CD4-positive, alpha-beta T cell (primary cell): ENCODE data around the gene BMI1. TPM values are rescaled to one million over a fixed set of nuclear protein-coding genes. Genes with fewer than 3 reads are reported as not detected.

ENCODE experiments used
- ATAC-seq: fragments of 200-7000 bp; cut with Tn5 transposase; one replicate; pipeline ENCODE4 v1.10.0; 2022; ENCODE audit warnings: mild to moderate bottlenecking; ENCODE audit not compliant: poor library complexity
- CTCF ChIA-PET: fragments of 350-600 bp; sonication (Branson Sonifier 250); formaldehyde crosslinking; loops from one replicate; lab custom pipeline; 2021; ENCODE audit warnings: antibody characterized with exemption, inconsistent platforms; lab: Charles Lee
- POLR2A ChIA-PET: fragments of 350-600 bp; sonication (Branson Sonifier 250); formaldehyde crosslinking; loops from one replicate; lab custom pipeline; 2021; ENCODE audit warnings: antibody characterized with exemption, inconsistent platforms; lab: Charles Lee
- DNase-seq, 14 experiments: peaks; one replicate each; pipeline ENCODE4 v3.0.0-alpha.2; 2013 to 2020; ENCODE audit warnings: mixed read lengths in 2 of 14
- H3K27ac ChIP-seq, 2 donors: one replicate each; pipeline versions ENCODE4 v1.5.1 to v1.7.0; 2013; ENCODE audit warnings: low read length in 2 of 2, low read depth in 1 of 2, mild to moderate bottlenecking in 1 of 2
- H3K27me3 ChIP-seq, 2 experiments: 1 replicate in 1 of 2; 2 replicates in 1 of 2; pipeline versions ENCODE4 v1.6.1 to v1.7.0; 2013; ENCODE audit warnings: low read length in 2 of 2, control low read depth in 1 of 2, mild to moderate bottlenecking in 1 of 2, moderate library complexity in 1 of 2; ENCODE audit not compliant: insufficient read depth in 2 of 2, control insufficient read depth in 1 of 2
- H3K36me3 ChIP-seq: one replicate; pipeline ENCODE4 v1.6.1; 2013; ENCODE audit warnings: low read length, control low read depth; ENCODE audit not compliant: insufficient read depth
- H3K4me1 ChIP-seq: one replicate; pipeline ENCODE4 v1.6.1; 2013; ENCODE audit warnings: low read length, control low read depth; ENCODE audit not compliant: insufficient read depth
- H3K4me3 ChIP-seq: one replicate; pipeline ENCODE4 v1.5.1; 2013; ENCODE audit warnings: mild to moderate bottlenecking, low read length, moderate library complexity
- H3K9me3 ChIP-seq, 2 experiments: 1 replicate in 1 of 2; 2 replicates in 1 of 2; pipeline versions ENCODE4 v1.6.1 to v1.7.0; 2013; ENCODE audit warnings: low read length in 2 of 2, mild to moderate bottlenecking in 2 of 2, control low read depth in 1 of 2, moderate library complexity in 1 of 2; ENCODE audit not compliant: control insufficient read depth in 1 of 2, insufficient read depth in 1 of 2
- H3K27ac Mint-ChIP-seq: one replicate; pipeline ENCODE4 v1.8.0; 2020; ENCODE audit warnings: mixed read lengths
- H3K27me3 Mint-ChIP-seq: one replicate; pipeline ENCODE4 v1.8.0; 2021; ENCODE audit warnings: mixed read lengths
- H3K36me3 Mint-ChIP-seq: one replicate; pipeline ENCODE4 v1.8.0; 2021; ENCODE audit warnings: low read depth, mixed read lengths
- H3K4me1 Mint-ChIP-seq: one replicate; pipeline ENCODE4 v1.8.0; 2021; ENCODE audit warnings: low read depth, mixed read lengths
- H3K4me3 Mint-ChIP-seq: one replicate; pipeline ENCODE4 v1.8.0; 2020; ENCODE audit warnings: mild to moderate bottlenecking, mixed read lengths
- H3K9me3 Mint-ChIP-seq: one replicate; pipeline ENCODE4 v1.8.0; 2020; ENCODE audit warnings: mixed read lengths
- intact Hi-C, 2 experiments: fragments of 100-400 bp; cut with DNase I in 1 of 2; cut with micrococcal nuclease in 1 of 2; formaldehyde crosslinking; loops; one replicate each; pipeline versions ENCODE4 v1.15.1 to v1.9.0; 2023 to 2025; cut with DNase I, micrococcal nuclease
- total RNA-seq, 174 experiments: library from RNA in 2 of 174; stranded (reverse) in 2 of 174; gene quantifications; one replicate each; pipeline ENCODE4 v1.2.3 and lab custom pipeline; 2021 to 2026
- TF ChIP-seq, protein P1 (sequence below): fragments of 200-600 bp; IDR thresholded peaks from one replicate; pipeline ENCODE4 v1.8.0; 2022; ENCODE audit warnings: antibody characterized with exemption, mild to moderate bottlenecking

BMI1 gene
- total RNA-seq, 2 experiments from 2014 or later, result 65.4 to 69.3 TPM

DNA sequence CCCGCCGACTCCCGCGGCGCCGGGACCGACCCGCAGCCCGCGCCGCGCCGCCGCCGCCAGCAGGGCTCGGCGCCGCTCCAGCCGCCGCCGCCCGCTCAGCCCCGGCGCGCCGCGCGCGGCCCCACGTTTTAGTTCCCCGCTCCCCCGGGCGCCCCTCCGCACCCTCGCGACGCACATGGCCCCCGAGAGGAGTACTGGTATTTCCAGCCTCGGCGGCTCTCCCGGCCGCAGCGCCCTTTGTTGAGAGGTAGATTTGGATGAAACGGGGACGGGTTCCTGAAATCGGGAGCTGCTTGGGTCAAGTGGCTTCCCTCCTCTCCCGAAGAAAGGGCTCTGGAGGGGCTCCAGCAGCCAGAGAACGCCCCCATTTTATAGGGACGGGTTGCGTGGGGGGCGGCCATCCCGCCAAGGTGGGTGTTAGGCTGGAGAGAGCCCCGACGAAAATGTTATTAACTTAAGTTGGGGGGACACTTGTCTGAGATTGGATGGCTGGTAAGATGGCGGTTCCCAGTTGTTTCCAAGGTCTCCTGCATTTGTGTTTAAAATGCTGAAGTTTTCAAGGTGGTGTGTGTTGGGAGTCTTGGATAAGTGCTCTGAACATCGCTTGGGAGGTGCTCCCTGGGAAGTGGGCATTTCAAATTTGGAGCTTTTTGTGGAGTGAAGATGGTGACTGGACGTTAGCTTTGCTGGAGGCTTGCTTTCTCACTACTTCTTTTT lies 1.2 kb downstream of the BMI1 start:
- H3K4me1 Mint-ChIP-seq, result peaks cover 68% of the 10 kb centered on the region
- Histone ChIP-seq H3K36me3 (peaks cover 2% of the 10 kb centered on the region), H3K27ac (no peak overlapping the region), H3K4me3 (peak overlapping the region; percentile 69), H3K9me3 (peaks cover 0 to 4% of the 10 kb centered on the region in 2 experiments), H3K27me3 (peaks cover 5 to 27% of the 10 kb centered on the region in 2 experiments), H3K4me1 (peaks cover 27% of the 10 kb centered on the region)
- TF ChIP-seq, protein P1, sequence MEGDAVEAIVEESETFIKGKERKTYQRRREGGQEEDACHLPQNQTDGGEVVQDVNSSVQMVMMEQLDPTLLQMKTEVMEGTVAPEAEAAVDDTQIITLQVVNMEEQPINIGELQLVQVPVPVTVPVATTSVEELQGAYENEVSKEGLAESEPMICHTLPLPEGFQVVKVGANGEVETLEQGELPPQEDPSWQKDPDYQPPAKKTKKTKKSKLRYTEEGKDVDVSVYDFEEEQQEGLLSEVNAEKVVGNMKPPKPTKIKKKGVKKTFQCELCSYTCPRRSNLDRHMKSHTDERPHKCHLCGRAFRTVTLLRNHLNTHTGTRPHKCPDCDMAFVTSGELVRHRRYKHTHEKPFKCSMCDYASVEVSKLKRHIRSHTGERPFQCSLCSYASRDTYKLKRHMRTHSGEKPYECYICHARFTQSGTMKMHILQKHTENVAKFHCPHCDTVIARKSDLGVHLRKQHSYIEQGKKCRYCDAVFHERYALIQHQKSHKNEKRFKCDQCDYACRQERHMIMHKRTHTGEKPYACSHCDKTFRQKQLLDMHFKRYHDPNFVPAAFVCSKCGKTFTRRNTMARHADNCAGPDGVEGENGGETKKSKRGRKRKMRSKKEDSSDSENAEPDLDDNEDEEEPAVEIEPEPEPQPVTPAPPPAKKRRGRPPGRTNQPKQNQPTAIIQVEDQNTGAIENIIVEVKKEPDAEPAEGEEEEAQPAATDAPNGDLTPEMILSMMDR, result no peak
- peak overlapping the region; percentile 87 for H3K4me3 Mint-ChIP-seq
- H3K27ac Mint-ChIP-seq, result peak overlapping the region; percentile 83
- ChIA-PET POLR2A (interaction anchor here (0.6 to 5.9 kb wide), 13 partner anchors 10 to 325 kb away, joined by 3 to 48 read pairs (median 4); partner anchors contain the start of gene DNAJC1), CTCF (interaction anchor here (1.6 kb wide), 1 partner anchor 10 kb away, joined by 4 read pairs; no protein-coding TSS in a partner anchor)
- peaks cover 36% of the 10 kb centered on the region for H3K36me3 Mint-ChIP-seq
- peak; percentile 5 for ATAC-seq
- no peaks in the 10 kb centered on the region for H3K9me3 Mint-ChIP-seq
- intact Hi-C loops, result loop anchor here (5.0 to 10.0 kb wide), 3 partner anchors 320 to 825 kb away; partner anchors contain the start of genes DNAJC1 (in 1 of the 2) and PIP4K2A (in 1 of the 2)
- peak in 3 of 14 experiments; percentile 37 to 68 (median 41) for DNase-seq
- H3K27me3 Mint-ChIP-seq, result peaks cover 67% of the 10 kb centered on the region

DNA sequence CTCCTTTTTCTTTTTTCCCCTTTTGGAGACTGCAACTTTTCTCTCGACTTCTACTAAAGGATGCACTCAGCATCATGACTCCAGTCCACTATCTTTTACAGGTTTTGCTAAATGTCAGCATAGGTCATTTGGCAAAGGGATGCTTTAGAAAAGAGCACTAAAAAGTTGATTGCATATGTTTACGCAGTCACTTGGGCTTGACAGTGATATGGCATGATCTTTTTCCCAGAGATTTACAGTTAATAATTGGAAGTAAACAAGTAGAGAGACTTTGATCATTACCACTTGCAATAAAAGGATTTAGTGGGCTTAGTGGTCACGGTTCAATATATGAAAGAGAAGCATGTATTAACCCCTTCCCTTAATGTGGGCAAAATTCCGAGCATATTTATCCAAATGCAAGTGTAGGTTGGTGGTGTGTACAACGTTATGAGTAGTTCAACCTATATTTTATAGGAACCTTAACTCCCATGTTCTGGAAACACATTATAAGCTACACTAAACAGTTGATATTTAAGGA lies 1.8 kb downstream of the BMI1 start:
- ATAC-seq (no peak), DNase-seq (no peak)
- Histone ChIP-seq H3K36me3 (peaks cover 3% of the 10 kb centered on the region), H3K9me3 (peaks cover 0 to 4% of the 10 kb centered on the region in 2 experiments), H3K27ac (no peak overlapping the region), H3K4me3 (peak overlapping the region; percentile 69), H3K4me1 (peaks cover 27% of the 10 kb centered on the region), H3K27me3 (peaks cover 5 to 27% of the 10 kb centered on the region in 2 experiments)
- H3K27me3 Mint-ChIP-seq, result peaks cover 66% of the 10 kb centered on the region
- peaks cover 40% of the 10 kb centered on the region for H3K36me3 Mint-ChIP-seq
- peak overlapping the region; percentile 83 for H3K27ac Mint-ChIP-seq
- no peaks in the 10 kb centered on the region for H3K9me3 Mint-ChIP-seq
- H3K4me1 Mint-ChIP-seq, result peaks cover 62% of the 10 kb centered on the region
- TF ChIP-seq, protein P1, result no peak
- ChIA-PET CTCF (interaction anchor here (1.6 kb wide), 1 partner anchor 9 kb away, joined by 4 read pairs; no protein-coding TSS in a partner anchor), POLR2A (interaction anchor here (0.6 to 5.9 kb wide), 9 partner anchors 10 to 326 kb away, joined by 3 to 48 read pairs (median 6); partner anchors contain the start of gene DNAJC1)
- peak overlapping the region; percentile 87 for H3K4me3 Mint-ChIP-seq
- intact Hi-C loops, result loop anchor here (5.0 to 10.0 kb wide), 3 partner anchors 320 to 825 kb away; partner anchors contain the start of genes DNAJC1 (in 1 of the 2) and PIP4K2A (in 1 of the 2)

DNA sequence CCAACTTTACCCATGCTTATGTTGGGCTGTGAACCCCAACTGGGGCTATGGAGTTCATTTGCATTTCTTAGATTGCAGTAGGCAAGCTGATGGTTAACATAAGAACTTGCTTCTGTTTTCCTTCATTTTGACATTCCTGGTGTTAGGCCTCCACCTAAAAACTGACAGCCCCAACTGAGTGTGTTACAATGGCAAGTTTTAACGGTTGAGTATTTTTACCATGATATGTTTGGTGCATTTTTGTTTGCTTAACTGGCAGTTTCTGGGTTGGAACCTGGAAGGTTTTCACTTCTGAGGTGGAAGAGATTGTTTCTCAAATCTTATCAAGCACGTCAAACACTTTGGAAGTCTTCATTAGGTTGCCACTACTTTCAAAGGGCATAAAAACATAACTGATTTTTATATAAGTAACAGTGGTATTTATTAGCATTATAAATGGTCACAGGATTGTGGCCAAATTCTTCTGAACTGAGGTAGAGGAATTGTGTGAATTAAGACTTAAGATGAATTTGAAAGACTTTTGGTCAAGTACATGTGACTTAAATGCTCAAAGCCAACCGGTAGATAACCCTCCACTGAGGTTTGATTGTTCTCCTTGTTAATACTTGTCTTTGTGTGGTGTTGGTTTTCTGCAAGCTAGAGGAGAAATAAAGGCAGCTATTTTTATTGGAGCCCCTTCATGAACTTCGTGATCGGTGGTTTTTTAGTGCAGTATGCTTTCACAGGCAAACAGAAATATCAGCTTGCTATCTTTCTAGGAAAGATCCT lies 2.8 kb downstream of the BMI1 start:
- H3K36me3 ChIP-seq, result peaks cover 9% of the 10 kb centered on the region
- Mint-ChIP-seq H3K4me1 (peaks cover 52% of the 10 kb centered on the region), H3K4me3 (peak overlapping the region; percentile 87), H3K36me3 (peaks cover 43% of the 10 kb centered on the region), H3K27ac (peak overlapping the region; percentile 83), H3K27me3 (peaks cover 61% of the 10 kb centered on the region), H3K9me3 (no peaks in the 10 kb centered on the region)
- TF ChIP-seq, protein P1, result no peak
- H3K9me3 ChIP-seq, result peaks cover 0 to 4% of the 10 kb centered on the region in 2 experiments
- intact Hi-C loops, result loop anchor here (1.0 to 10.0 kb wide), 5 partner anchors 10 to 826 kb away; partner anchors contain the start of genes DNAJC1 (in 1 of the 2) and PIP4K2A (in 1 of the 2)
- H3K27ac ChIP-seq, result no peak overlapping the region
- ATAC-seq (no peak), DNase-seq (no peak)
- ChIA-PET POLR2A (interaction anchor here (0.7 to 5.9 kb wide), 10 partner anchors 8 to 319 kb away, joined by 3 to 48 read pairs (median 6); partner anchors contain the start of gene COMMD3), CTCF (interaction anchor here (1.5 to 1.6 kb wide), 2 partner anchors 8 to 16 kb away, joined by 4 read pairs; no protein-coding TSS in a partner anchor)
- peaks cover 5 to 27% of the 10 kb centered on the region in 2 experiments for H3K27me3 ChIP-seq
- H3K4me1 ChIP-seq, result peaks cover 27% of the 10 kb centered on the region
- no peak overlapping the region for H3K4me3 ChIP-seq
